Mesothelial cell of epicardium (in vitro differentiated cells): ENCODE data around the gene P3H3. TPM values are rescaled to one million over a fixed set of nuclear protein-coding genes. Genes with fewer than 3 reads are reported as not detected.
A peak's percentile ranks its signal among the peaks of the same experiment; 100 is the strongest.

Experiments
- DNase-seq, 2 experiments: peaks; one replicate each; pipeline ENCODE4 v3.0.0; 2021; ENCODE audit warnings: low spot score in 2 of 2; ENCODE audit not compliant: unreplicated experiment in 2 of 2
- H3K27ac Mint-ChIP-seq: 2 replicates; pipeline ENCODE4 v1.8.0; 2021; ENCODE audit warnings: mixed read lengths
- H3K27me3 Mint-ChIP-seq: 2 replicates; pipeline ENCODE4 v1.8.0; 2021; ENCODE audit warnings: low read depth, mixed read lengths
- H3K36me3 Mint-ChIP-seq: 2 replicates; pipeline ENCODE4 v1.8.0; 2021; ENCODE audit warnings: mixed read lengths
- H3K4me1 Mint-ChIP-seq: 2 replicates; pipeline ENCODE4 v1.8.0; 2021; ENCODE audit warnings: mixed read lengths
- H3K4me3 Mint-ChIP-seq: 2 replicates; pipeline ENCODE4 v1.8.0; 2021; ENCODE audit warnings: mild to moderate bottlenecking, moderate library complexity, mixed read lengths
- H3K9me3 Mint-ChIP-seq: 2 replicates; pipeline ENCODE4 v1.8.0; 2021; ENCODE audit warnings: mixed read lengths
- total RNA-seq: library from RNA; stranded (reverse); gene quantifications from 3 replicates; pipeline ENCODE4 v1.2.1, GENCODE V29; 2021
- TF ChIP-seq, protein P1 (sequence below): fragments of 200-600 bp; sonication (generic); IDR thresholded peaks from one replicate; pipeline ENCODE4 v1.5.0; 2021; ENCODE audit warnings: antibody characterized with exemption; ENCODE audit not compliant: unreplicated experiment

P3H3 gene
- total RNA-seq, 1 donor from 2014 or later = 83.8 TPM

DNA sequence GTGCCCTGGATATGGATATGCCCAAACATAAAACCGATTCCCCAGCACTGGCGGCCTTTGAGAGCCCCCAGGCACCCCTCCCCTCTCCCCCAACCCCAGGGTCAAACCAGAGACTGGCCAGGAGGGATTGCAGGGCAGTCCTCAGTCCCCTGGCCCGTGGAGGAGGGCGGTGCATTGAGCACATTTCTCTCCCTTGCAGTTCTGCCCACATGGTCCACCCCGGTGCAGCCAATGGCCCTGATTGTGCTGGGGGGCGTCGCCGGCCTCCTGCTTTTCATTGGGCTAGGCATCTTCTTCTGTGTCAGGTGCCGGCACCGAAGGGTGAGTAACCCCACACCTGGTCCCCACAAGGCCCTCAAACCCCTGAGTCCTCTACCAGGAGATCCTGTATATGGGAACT lies 10.0 kb upstream of the P3H3 start:
- H3K36me3 Mint-ChIP-seq = no peaks in the 10 kb centered on the region
- H3K27me3 Mint-ChIP-seq = peaks cover 8% of the 10 kb centered on the region
- H3K4me3 Mint-ChIP-seq = no peak overlapping the region
- TF ChIP-seq, protein P1, sequence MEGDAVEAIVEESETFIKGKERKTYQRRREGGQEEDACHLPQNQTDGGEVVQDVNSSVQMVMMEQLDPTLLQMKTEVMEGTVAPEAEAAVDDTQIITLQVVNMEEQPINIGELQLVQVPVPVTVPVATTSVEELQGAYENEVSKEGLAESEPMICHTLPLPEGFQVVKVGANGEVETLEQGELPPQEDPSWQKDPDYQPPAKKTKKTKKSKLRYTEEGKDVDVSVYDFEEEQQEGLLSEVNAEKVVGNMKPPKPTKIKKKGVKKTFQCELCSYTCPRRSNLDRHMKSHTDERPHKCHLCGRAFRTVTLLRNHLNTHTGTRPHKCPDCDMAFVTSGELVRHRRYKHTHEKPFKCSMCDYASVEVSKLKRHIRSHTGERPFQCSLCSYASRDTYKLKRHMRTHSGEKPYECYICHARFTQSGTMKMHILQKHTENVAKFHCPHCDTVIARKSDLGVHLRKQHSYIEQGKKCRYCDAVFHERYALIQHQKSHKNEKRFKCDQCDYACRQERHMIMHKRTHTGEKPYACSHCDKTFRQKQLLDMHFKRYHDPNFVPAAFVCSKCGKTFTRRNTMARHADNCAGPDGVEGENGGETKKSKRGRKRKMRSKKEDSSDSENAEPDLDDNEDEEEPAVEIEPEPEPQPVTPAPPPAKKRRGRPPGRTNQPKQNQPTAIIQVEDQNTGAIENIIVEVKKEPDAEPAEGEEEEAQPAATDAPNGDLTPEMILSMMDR = no peak
- H3K27ac Mint-ChIP-seq = peak overlapping the region; percentile 65
- no peak for DNase-seq
- peaks cover 42% of the 10 kb centered on the region for H3K4me1 Mint-ChIP-seq
- no peaks in the 10 kb centered on the region for H3K9me3 Mint-ChIP-seq

GRCh38 chr12:6818645-6819044 lies 9.6 kb upstream of the P3H3 start:
- H3K4me3 Mint-ChIP-seq = no peak overlapping the region

DNA sequence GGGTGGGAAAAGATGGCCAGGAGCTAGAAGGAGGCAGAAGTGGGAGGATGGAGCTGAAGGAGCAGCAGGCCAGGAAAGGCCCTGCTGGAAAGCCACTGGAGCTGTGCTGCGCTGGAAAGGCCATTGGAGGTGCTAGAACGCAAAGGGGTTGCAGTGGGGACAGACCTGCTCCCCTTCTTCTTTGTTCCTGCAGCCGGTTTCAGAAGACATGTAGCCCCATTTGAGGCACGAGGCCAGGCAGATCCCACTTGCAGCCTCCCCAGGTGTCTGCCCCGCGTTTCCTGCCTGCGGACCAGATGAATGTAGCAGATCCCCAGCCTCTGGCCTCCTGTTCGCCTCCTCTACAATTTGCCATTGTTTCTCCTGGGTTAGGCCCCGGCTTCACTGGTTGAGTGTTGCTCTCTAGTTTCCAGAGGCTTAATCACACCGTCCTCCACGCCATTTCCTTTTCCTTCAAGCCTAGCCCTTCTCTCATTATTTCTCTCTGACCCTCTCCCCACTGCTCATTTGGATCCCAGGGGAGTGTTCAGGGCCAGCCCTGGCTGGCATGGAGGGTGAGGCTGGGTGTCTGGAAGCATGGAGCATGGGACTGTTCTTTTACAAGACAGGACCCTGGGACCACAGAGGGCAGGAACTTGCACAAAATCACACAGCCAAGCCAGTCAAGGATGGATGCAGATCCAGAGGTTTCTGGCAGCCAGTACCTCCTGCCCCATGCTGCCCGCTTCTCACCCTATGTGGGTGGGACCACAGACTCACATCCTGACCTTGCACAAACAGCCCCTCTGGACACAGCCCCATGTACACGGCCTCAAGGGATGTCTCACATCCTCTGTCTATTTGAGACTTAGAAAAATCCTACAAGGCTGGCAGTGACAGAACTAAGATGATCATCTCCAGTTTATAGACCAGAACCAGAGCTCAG lies 8.8 kb upstream of the P3H3 start:
- H3K9me3 Mint-ChIP-seq = no peaks in the 10 kb centered on the region
- no peaks in the 10 kb centered on the region for H3K36me3 Mint-ChIP-seq
- H3K27ac Mint-ChIP-seq = peak overlapping the region; percentile 61
- no peak overlapping the region for H3K4me3 Mint-ChIP-seq
- DNase-seq = no peak
- H3K27me3 Mint-ChIP-seq = peaks cover 5% of the 10 kb centered on the region
- peaks cover 45% of the 10 kb centered on the region for H3K4me1 Mint-ChIP-seq
- TF ChIP-seq, protein P1 = no peak

More at GRCh38 chr12:6818645-6819044, 9.6 kb upstream of the P3H3 start:
- Mint-ChIP-seq H3K4me1 (peaks cover 45% of the 10 kb centered on the region), H3K27me3 (peaks cover 8% of the 10 kb centered on the region), H3K27ac (peak overlapping the region; percentile 65), H3K36me3 (no peaks in the 10 kb centered on the region), H3K9me3 (no peaks in the 10 kb centered on the region)
- no peak for DNase-seq
- TF ChIP-seq, protein P1 = no peak

DNA sequence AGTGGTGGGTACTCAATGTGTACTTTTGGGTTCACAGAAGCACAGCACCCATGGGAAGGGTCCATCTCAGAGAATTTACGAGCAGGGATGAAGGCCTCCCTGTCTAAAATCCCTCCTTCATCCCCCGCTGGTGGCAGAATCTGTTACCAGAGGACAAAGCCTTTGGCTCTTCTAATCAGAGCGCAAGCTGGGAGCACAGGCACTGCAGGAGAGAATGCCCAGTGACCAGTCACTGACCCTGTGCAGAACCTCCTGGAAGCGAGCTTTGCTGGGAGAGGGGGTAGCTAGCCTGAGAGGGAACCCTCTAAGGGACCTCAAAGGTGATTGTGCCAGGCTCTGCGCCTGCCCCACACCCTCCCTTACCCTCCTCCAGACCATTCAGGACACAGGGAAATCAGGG lies 8.0 kb upstream of the P3H3 start:
- Mint-ChIP-seq H3K27me3 (peaks cover 9% of the 10 kb centered on the region), H3K9me3 (no peaks in the 10 kb centered on the region), H3K27ac (no peak overlapping the region), H3K4me1 (peaks cover 51% of the 10 kb centered on the region), H3K36me3 (no peaks in the 10 kb centered on the region), H3K4me3 (no peak overlapping the region)
- TF ChIP-seq, protein P1 = no peak
- DNase-seq = no peak

- peak in 1 of 2 experiments; percentile 59 for DNase-seq
- H3K9me3 Mint-ChIP-seq = no peaks in the 10 kb centered on the region
- H3K27me3 Mint-ChIP-seq = peaks cover 14% of the 10 kb centered on the region
- no peaks in the 10 kb centered on the region for H3K36me3 Mint-ChIP-seq
- H3K4me3 Mint-ChIP-seq = peak within 1 kb of the TSS; percentile 75
- peak within 1 kb of the TSS; percentile 89 for H3K27ac Mint-ChIP-seq
- peaks cover 54% of the 10 kb centered on the region for H3K4me1 Mint-ChIP-seq
- TF ChIP-seq, protein P1 = no peak
Observed at GRCh38 chr12:6821591-6822425, 6.4 kb upstream of the P3H3 start, which contains the start of gene GPR162. TSS of gene GPR162 (plus strand) at chr12:6821821. CDS start at chr12:6823899, 2,078 bp downstream.
